ENCODE data around the gene DRAP1.

The DRAP1 gene

DNA sequence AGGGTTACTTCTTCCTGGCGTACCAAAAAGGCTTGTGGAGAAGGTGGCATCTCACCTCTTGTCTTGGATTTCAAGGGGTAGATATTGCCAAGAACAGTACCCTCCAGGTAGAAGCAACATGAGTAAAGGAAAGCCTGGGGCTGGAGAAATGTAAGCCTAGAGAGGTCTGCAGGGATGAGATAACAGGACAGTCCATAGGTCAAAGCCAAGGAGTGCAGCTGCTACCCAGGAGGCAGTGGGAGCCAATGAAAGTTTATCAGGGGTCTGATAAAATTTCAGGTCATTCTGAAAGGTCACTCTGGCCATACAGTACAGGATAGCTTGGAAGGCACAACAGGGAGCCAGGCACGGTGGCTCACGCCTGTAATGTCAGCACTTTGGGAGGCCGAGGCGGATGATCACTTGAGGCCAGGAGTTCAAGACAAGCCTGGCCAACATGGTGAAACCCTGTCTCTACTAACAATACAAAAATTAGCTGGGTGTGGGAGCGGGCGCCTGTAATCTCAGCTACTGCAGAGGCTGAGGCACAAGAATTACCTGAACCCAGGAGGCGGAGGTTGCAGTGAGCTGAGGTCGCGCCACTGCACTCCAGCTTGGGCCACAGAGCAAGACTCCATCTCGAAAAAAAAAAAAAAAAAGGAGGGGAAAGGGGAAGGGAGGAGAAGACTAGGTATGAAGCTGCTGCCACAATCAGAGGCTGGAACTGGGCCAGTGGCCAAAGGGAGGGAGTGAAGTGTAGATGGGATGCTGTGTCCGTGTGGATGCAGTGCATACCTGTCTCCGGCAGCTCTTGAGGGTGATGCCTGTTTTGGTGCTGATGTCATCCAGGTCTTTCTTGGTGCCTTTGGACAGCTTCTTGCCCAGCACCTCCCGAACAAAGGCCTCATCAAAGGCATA lies 32.2 kb upstream of the DRAP1 start:
- DNase-seq: no peak

- no peak for DNase-seq
These were observed 31.5 kb upstream of the DRAP1 start for GRCh38 chr11:65887723-65888162.

DNA sequence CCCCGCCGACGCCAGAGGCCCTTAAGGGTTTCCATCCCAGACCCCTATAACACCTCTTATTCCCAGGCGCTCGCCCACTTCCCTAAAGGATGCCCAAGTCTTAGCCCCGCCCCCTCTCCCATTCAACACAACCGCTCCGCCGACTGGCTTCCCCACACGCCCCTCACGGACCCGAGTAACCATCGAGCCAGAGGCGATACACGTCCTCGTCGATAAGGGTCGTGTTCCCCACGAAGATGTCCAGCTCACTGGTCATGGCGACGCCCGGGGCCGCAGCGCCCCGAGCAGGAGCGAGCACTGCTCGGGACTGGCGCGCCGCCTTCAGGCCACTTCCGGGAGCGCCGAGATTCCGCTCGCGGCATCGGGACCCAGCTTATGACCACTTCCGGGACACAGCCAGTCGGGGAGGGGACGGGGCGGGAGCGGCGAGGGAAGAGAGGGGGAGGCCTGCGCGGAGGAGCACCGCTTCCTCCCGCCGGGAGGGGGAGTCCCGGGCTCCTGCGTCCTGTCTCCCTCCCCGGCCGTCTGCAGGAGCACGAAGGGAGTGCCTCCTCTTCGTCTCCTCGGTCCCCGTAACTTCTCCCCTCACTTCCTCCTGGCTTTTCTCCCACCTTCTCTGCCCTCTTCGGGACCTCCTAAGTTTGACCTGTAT lies 30.9 kb upstream of the DRAP1 start, which contains the start of gene FIBP:
FIBP (minus strand) TSS at position 309 of the 652 bp plus-strand sequence; CDS start at position 256, 53 bp downstream.
- peak; percentile 96 for DNase-seq

- peak; percentile 98 for DNase-seq
These were observed 28.7 kb upstream of the DRAP1 start, which contains the start of gene CCDC85B for GRCh38 chr11:65890324-65891218. TSS of gene CCDC85B (plus strand) at chr11:65890673. CDS start at chr11:65890784, 111 bp downstream.

- peak; percentile 44 for DNase-seq
These were observed 27.7 kb upstream of the DRAP1 start for GRCh38 chr11:65891219-65892136.

- peak; percentile 45 for DNase-seq
These were observed 27.1 kb upstream of the DRAP1 start for GRCh38 chr11:65892137-65892540.

- DNase-seq: no peak
These were observed 26.4 kb upstream of the DRAP1 start for GRCh38 chr11:65892661-65893317.

GRCh38 chr11:65894034-65894591 lies 25.1 kb upstream of the DRAP1 start:
- DNase-seq: peak; percentile 58

GRCh38 chr11:65895482-65895981 lies 23.7 kb upstream of the DRAP1 start:
- no peak for DNase-seq

GRCh38 chr11:65896034-65896999 lies 22.9 kb upstream of the DRAP1 start:
- DNase-seq: no peak

DNA sequence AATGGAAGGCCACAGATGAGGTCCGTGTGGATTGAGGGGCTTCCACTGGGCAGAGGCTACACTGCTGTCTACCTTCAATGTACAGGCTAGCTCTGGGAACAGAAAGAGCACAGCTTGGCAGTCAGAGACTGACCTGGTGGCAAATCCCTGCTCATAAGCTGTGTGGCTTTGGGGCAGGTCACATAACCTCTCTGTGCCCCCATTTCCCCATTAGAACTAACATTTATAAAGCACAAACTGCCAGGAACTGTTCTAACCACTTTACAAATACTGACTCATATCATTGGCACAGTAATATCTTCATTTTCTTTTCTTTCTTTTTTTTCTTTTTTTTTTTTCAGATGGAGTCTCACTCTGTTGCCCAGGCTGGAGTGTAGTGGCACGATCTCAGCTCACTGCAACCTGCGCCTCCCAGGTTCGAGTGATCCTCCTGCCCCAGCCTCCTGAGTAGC lies 22.2 kb upstream of the DRAP1 start:
- DNase-seq: no peak

GRCh38 chr11:65898656-65899355 lies 20.4 kb upstream of the DRAP1 start:
- DNase-seq: no peak

DNA sequence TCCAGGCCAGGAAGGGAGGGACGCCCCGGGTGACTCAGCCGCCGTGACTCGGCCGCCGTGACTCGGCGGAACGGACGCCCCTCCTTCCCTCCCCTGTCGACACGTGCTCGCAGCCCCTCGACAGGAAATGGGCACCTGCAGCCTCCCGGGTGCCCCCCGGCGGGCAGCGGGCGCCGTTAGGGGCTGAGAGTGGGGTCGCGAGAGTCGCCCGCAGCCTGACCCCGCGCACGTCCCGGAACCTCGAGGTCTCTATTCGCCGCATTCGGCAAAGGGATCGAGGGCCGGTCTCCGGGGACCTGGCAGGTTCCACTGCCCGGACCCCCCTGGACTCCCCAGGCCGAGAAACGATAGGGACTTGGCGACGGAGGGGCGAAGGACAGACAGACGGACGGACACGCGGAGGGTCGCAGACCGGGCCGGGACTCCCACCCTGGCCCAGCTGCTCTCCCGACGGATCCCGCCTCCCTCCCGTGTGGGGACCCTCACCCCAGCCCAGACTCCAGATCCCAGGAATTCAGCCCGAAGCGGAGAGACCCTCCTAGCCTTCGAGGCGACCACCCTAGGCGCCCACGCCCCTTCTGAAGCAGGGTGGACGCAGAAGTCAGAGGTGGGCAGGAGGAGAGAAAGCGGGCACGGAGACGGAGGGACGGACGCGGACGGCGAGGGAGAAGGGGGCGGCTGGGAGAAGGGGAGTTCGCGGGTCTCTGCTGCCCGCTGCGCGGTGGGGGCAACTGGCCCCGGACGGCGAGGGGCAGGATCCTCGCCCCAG lies 19.7 kb upstream of the DRAP1 start:
- DNase-seq: peak; percentile 58

- DNase-seq: peak; percentile 97
These were observed 18.9 kb upstream of the DRAP1 start, which contains the start of gene FOSL1 for GRCh38 chr11:65900125-65900898. TSS of gene FOSL1 (minus strand) at chr11:65900388. CDS start at chr11:65900339, 49 bp downstream.

DNA sequence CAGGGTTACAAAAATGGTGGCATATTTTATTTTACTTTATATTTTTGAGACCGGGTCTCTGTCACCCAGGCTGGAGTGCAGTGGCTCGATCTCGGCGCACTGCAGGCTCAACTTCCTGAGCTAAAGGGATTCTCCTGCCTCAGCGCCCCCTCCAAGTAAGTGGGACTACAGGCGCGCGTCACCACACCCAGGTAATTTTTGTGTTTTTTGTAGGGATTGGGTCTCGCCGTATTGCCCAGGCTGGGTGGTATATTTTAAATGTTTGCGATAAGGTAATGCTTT lies 18.4 kb upstream of the DRAP1 start:
- no peak for DNase-seq

DNA sequence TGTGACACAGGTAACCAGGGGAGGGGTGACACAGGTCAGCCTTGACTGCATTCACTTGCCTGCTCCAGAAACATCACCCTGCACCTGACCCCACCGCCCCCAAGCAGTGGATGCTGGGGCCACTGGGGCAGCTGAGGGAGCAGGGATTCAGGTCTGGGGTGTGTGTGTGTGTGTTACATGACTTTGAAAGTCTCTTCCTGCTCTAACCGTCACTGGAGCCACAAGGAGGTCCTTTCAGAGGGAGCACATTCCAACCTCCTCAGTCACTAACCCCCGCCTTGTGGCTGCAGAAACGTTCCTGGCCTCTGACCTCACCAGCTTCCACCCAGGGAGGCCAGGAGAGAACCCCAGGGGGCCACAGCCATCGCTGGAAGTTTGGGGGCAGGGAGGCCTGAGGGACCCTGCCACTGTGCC lies 16.2 kb upstream of the DRAP1 start:
- DNase-seq: no peak

DNA sequence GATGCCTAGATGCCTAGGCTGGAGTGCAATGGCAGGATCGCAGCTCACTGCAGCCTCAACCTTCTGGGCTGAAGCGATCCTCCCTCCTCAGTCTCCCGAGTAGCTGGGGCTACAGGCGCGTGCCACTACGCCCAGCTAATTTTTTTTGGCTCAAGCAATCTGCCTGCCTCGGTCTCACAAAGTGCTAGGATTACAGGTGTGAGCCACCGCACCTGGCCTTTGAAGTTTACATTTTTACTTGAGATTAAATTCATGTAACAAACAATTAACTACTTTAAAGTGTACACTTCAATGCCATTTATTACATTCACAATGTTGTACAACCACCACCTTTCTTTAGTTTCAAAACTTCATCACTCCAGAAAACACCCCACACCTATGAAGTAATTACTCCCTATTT lies 15.5 kb upstream of the DRAP1 start:
- no peak for DNase-seq

Measured in CD4-positive, alpha-beta T cell treated with Interleukin-10 for 1 hour (primary cell).